Stromal cell of bone marrow (primary cell): Measurements from ENCODE around the gene LAMC1.
"Not testable (repeated sequence)": the region's sequence is repeated elsewhere in the genome, so short reads cannot be mapped to it uniquely, and the experiment has no call there.

Experiments used
- DNase-seq: peaks from one replicate; pipeline ENCODE4 v3.0.0-alpha.2; 2012; ENCODE audit warnings: low read depth

Gene LAMC1

DNA sequence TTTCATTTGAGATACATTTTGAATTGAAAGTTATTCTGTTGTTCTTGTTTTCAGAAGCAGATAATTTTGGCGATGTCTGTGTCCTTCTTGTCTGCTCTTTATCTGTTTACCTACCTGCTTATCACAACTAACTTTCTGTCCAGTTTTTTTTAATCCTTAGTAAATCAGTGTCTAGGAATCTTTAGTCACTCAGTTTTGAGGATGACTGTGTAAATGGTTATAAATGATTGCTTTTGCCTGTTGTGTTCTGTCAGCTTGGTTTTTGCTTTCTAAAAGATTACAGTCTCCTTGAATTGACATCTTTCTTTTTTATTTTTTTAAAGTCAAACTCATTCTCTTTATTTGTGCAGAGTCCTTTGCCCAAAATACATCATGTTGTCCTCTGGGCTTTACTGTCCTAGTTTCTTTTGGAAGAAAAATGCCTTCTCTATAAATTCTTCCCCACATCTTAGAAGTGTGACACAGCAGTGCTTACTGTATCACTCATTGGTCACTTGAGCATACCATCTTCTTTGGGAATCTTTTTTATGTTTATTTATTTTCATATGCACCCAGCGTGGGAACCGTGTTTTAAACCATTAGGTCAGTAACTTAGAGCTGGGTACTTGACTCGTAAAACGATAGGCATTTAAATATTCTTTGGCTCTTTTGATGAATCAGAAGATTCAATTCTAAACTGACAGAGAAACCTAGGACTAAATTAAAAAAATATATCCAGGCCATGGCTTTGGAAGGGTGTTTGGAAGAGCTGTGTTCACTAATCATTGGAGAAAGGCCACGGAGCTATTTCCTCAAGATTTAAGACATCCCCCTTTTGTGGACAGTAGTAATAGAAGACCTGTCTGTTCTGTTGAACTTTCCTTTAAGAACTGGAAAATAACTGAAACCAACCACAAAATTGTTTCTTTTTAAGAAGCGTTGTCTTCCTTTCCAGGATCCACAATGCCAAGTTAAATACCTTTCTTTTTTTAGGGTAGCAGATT is 20.9 kb downstream of the LAMC1 start:
- DNase-seq, result peak; percentile 68

DNA sequence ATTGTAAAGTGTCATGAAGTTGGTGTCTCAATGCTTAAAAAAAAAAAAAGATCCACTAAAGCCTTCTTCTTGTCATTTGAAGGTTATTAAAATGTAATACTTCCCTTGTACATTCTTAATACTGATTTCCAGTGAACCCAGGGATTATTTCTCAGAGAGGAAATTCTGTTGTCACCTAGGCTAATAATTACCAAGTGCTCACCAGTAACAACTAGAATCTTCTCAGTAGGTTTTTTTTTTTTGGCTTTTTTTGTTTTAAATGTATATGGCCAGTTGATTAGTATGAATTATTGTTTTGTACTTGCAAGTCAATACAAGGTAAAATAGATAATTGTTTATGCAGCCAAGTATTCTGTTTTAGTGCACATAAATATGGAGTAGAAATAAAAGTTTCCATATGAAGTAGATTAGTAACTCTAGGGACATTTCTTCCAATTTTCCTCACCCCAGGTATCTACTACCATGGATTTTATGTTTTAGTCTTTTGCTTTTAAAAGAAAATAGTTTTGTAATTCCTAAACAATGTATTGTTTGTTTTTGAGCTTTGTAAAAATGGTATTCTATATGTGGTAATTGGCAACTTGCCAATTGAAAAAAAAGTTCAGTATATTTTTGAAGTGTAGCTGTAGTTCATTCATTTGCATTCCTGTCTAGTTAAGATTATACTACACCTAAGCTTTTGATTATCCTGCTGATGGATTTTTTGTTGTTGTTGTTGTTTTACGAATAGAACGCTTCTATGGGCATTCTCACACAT is 21.9 kb downstream of the LAMC1 start:
- no peak for DNase-seq

DNA sequence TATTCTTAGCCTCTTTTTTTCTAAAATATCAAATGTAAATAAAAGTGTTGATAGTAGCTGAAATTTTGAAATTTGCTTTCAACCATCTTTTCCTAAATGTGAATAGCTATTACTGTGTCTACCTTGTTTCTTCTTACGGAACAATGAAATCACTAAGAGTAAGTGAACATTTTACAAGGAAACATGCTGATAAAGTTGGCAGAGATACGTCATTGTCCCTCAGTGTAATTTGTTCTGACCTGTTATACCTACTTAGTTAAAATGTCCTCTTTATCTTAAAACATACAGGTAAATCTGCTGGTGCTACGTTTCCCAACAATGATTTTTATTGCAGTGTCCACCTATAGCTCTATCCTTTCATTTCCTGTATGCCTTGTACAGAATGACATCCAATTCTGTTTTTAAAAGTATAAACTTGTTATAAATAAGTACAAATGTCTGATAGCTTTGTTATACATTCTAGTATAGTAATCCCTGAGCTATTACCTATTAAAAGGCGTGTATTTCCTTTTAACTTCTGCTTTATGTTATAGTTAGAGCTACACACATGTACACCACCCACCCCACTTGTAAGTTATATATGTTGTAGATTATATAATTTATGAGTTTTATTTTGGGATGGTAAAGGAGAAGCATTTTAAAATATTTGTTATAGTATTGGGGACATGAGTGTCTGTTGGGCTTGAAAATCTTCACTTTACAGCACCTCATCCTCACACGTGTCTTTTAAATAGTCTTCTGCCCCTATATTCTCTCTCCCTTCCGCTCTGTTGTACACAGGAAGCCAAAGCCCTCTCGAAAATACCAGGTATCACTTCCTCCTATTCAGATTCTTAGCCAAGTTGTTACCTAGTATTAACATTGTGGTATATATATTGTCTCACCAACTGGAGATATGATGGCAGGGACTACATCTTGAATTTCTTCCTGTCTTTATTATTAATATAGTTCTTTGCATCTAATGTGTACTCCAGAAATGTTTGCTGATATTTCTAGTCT is 25.2 kb downstream of the LAMC1 start:
- DNase-seq, result no peak

DNA sequence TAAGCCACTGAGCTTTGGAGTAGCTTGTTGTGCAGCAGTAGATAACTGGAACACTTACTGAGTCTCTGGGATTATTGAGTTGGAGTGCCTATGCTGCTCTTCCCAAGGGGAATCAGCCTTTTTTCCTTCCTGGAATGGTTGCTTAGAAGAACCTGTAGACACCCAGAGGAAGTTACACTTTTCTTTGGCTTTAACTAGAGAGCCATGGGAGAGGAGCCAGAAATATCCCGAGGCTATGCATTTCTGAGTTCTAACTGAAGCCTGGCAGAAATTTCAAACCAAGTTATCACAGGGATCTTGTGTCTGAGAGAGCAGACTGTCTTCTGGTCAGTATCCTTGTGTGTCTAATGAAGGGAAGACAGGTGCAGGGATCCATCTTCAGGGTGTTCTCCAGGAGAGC is 28.3 kb downstream of the LAMC1 start:
- no peak for DNase-seq

DNA sequence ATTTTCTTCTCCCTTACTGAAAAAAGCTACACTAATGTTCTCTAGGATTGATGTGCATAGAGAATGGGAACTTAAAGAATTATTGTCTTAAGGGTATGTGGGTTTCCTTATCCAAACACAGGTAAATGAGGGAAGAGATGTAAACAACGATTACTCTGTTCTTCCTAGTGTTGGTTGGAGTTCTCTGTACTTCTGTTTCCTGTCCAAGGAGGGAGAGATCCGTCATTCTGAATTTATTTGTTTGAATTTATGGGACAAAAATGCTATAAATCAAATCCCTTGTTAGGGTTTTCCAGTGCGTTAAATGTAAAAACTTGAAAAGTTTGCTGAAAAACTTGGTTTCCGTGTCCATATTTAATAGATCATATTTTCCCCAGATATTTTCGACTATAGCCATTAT is 29.6 kb downstream of the LAMC1 start:
- no peak for DNase-seq

DNA sequence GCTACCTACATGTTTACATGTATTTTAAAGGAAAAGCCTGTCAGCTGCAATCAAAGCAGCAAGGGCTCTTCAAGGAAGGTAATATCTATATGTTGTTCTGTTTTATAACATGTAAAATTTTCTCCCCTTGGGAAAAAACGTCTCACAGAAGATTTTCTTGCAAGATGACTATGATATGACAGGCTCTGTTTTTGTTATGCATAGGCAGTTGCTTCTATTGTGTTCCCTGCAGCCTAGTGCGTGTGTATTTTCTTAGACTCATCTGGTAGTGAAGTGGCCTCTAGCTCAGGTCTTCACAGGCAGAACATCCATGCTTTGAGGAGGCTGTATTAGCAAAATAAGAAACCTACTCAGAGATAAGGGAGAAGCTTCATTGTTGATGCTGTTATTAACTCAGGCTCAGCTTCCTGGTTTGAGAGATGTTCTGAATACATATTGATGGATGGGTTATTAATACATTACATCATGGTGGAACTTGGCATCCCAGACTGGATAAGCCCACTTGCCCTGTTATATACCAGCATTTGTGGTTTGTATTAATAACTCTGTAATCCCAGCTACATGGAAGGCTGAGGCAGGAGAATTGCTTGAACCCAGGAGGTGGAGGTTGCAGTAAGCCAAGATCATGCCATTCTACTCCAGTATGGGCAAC is 35.8 kb downstream of the LAMC1 start:
- no peak for DNase-seq

DNA sequence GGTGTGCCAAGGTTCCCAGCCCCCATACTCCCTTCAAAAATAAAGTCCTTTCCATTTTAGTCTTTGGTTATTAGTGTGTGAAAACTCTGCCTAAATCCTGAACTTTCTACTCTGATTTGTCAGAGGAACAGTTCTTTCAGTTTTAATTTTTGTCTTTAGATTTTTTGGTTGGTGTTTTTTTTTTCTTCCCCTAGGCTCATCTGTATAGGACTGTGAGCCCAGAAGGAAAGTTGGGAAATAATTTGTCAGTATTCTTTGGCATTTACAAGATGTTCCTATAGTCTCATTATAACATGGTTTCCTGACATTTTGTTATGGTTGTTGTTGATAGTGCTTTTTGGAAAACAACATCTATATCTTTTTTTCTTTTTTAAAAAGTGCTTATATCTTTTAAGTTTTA is 38.0 kb downstream of the LAMC1 start:
- no peak for DNase-seq

DNA sequence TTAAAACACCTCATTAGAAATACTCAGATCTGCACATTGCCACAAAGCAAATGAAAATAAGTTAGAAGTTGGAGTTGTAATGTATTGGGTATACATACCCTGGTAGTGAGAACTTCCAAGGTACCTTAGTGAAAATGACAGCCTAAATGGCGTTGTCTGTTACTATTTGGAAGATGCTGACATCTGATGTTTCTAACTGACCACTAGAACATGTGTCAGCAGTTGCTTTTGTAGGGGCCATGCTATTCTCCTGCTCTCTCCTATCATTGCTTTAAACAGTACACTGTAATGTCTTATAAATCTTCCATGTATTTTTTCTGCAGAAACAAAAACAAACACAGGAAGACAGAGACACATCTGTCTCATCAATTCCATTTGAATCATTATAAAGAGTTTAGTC is 40.1 kb downstream of the LAMC1 start:
- DNase-seq, result no peak

DNA sequence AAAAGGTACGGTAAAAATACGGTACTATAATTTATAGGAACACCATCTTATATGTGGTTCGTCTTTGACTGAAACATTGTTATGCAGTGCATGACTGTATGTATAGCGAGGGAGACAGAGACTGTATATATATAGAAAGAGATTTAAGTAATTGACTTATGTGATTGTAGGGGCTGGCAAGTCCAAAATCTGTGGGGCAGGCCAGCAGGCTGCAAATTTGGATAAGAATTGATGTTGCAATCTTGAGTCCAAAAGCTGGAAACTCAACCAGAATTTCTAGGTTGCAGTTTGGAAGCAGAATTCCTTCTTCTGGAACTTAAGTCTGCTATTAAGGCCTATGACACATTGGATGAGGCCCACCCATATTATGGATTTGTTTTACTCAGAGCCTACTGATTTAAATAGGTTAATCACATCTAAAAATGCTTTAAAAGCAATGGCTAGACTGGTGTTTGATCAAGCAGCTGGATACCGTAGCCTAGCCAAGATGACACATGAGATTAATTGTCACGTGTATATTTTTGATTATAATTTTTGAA is 42.0 kb downstream of the LAMC1 start:
- DNase-seq, result no peak

DNA sequence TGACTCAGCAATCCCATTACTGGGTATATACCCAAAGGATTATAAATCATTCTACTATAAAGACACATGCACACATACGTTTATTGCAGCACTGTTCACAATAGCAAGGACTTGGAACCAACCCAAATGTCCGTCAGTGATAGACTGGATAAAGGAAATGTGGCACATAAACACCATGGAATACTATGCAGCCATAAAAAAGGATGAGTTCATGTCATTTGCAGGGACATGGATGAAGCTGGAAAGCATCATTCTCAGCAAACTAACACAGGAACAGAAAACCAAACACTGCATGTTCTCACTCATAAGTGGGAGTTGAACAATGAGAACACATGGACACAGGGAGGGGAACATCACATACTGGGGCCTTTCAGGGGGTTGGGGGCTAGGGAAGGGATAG is 43.2 kb downstream of the LAMC1 start:
- DNase-seq, result not testable (repeated sequence)

DNA sequence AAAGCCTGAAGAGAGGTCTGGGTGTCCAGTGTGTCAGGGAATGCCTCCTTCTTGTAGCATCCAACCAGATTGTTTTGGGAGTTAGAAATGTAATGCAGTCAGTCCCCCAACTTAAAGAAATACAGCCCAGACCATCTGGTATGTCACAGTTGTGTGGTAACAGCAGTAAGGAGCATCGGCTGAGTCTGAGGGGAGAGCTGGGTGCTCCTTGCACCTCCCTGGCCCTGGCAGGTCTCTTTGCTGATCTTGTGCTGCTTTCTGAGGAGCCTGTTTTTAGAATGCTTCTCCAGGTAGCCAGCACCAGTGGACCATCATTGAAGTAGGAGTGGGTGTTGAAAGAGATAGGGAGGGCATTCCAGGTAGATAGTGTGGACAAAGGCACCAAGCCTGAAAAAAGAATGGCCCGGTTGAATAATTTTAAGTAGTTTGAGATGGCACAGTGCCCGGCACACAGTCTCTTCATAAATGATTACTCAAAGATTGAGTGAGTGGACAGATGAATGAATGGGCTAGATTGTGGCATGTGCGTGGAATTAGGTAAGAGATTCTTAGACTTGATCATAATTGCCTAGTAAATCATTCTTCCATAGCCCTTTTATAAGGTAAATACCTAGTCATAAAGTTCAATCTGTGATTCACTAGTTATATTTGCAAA is 46.5 kb downstream of the LAMC1 start:
- no peak for DNase-seq

DNA sequence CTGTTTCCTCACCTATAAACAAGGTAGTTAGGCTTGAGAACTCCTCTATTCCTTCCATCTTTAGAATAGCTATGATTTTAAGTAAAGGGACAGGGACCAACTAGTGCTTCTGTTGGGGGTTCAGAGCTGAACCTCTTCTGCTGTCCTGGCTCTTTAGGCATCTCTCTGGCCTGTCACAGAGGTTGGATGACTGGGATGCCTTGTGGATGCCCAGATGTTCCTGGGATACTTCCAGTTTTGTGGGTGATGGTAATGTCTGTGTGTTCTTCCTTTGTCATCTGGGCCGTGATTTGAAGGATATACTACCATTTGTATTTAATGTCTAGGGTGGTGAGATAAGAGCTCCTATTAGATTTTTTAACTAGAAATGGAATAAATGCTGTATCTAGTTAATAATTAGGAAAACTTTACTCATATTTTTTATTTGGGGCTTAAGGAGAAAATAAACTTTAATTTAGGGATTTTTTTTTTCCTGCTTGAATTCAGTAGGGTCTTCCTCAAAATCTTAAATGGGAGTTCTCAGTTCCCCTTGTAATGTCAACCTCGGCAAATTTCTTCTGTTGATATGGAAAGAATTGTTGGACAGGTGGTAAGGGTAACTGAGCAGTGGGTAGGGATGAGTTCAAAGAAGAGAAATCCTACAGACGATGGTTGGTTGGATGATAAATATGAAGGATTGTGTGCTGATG is 47.2 kb downstream of the LAMC1 start:
- no peak for DNase-seq

DNA sequence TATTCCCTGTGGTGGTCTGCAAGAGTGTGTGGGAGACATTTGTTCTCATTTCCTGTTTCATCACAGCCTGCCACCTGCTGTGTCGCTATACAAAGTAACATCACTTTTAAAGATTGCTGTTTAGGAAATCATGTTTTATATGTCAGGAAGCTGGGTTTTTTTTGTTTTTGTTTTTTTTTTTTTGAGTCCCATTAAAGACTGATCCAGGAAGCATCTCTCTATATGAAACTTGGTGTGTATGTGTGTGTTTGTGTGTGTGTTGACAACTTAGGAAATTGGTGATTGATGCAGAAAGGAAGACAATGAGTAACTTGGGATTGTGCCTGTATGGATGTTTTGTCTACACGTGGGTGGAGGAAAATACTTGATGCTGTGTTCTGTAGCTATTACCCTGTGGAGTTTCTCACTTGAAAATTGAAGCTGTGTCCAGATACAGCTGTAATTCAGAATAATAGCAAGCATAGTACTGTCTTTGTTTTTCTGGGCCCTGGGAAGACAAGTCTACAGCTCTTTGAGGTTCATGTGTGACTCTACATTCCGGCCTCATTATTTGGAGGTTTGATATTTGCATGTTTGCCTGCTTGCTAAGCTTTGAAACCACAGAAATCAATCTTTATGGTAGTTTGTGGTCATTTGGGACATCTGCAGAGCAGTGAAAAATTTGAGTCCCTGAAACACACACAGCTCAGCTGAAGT is 47.9 kb downstream of the LAMC1 start:
- DNase-seq, result peak; percentile 41

DNA sequence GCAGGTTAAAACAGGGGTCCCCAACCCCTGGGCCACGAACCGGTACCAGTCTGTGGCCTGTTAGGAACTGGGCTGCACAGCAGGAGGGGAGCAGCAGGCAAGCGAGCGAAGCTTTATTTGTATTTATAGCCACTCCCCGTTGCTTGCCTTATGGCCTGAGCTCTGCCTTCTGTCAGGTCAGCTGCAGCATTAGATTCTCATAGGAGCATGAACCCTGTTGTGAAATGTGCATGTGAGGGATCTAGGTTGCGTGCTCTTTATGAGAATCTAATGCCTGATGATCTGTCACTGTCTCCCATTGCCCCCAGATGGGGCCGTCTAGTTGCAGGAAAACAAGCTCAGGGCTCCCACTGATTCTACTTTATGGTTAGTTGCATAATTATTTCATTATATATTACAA is 49.4 kb downstream of the LAMC1 start:
- not testable (repeated sequence) for DNase-seq

DNA sequence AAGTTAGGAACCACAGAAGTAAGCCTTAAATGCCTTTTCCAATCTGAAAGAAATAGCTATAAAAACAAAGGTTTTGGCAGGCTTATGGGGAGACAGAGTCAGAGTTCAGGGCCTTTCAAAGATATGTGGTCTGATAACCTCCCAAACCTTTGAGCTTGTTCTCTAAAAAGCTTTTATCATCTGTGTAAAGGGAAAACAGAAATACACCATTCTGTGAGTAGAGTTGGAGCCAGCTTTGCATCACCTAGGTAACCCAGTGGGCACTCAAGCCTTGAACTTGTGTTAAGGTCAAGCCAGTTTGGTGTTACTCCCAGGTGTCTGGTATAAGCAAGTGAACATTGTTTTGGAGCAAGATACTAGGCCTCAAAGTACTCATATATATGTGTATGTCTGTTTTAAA is 50.1 kb downstream of the LAMC1 start:
- DNase-seq, result no peak

DNA sequence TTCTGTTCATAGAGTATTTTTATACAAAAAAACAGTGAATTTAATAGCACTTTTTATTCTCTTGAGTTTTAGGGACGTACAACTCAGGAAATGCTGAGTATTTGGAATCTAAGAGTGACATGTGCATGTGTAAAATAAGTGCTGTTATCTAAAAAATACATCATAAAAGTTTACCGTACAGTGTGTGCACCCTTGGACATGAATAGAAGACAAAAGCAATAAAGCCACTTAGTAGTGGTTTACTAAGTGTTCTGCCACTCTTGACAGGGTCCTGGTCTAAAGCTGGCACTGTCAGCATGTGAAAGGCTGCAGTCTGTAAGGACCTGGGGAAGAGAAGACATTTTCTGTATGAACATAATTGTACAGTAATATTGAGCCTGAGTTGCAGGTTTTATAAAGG is 51.0 kb downstream of the LAMC1 start:
- no peak for DNase-seq

DNA sequence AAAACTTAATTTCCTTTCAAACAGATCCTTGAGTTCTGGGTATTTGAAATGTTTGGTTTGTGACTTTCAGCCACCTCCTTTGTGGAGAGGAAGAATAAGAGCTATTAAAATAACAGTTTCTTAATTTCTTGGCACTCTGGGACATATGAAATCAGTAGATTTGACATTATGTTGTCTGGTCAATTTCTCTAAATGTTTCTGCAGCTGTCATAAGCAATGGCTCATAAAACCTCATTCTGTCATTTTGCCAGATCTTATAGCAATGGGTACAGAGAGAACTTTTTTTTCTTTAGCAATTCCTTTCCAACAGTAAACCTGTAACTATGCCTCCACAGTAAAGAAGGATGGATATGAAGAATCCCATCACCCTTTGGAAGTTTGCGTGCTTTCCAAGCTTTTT is 52.6 kb downstream of the LAMC1 start:
- no peak for DNase-seq

DNA sequence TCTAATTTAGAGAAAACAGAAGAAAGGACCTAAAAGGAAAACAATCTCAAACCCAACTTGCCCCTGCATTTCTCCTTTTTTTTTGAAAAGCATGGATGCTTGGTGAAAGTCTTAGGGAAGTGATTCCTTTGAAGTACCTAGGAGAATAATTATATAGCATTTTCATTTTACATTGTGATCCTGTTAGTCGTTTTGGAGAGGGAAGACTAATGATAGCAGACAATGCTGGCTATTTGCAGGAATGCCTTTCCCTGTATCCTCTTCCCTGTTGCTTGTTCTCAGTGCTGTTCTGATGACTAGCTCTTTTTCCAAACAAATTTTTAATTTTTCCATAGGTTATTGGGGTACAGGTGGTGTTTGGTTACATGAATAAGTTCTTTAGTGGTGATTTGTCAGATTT is 53.9 kb downstream of the LAMC1 start:
- DNase-seq, result no peak

DNA sequence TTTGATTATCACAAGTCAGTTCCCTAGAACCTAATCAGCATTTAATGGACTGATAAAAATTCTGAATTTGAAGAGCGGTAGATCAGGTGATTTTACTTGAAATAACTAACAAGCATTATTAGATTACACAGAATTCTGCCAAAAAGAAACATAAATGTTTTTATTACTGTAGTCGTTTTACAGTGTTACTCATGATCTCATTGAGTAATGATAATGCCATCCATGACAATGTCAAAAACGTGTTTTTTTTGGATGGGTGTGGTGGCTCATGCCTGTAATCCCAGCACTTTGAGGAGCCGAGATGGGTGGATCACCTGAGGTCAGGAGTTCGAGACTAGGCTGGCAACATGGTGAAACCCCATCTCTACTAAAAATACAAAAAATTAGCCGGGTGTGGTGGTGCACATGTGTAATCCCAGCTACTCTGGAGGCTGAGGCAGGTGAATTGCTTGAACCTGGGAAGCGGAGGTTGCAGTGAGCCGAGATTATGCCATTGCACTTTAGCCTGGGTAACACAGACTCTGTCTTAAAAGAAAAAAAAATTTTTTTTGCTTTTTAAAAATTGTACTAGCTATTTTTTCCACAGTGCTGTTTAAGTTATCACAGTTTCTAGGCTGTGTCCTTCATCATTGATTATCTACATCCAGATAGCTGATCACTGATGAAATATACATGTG is 56.6 kb downstream of the LAMC1 start:
- DNase-seq, result no peak
